Sigmoid colon (tissue), 7 donors: ENCODE data around the gene DCAF5. TPM values are rescaled to one million over a fixed set of nuclear protein-coding genes. Genes with fewer than 3 reads are reported as not detected.

ENCODE experiments used
- DNase-seq: peaks from one replicate; pipeline ENCODE4 v3.0.0-alpha.2; 2019
- H3K27ac ChIP-seq, 4 donors: fragments of 200-600 bp; sonication (generic); one replicate each; pipeline ENCODE4 v1.5.1; 2016 to 2019; ENCODE audit warnings: mild to moderate bottlenecking in 1 of 4
- H3K27me3 ChIP-seq, 3 donors: fragments of 200-600 bp; sonication (generic); one replicate each; pipeline ENCODE4 v1.5.1; 2019; ENCODE audit warnings: mild to moderate bottlenecking in 1 of 3
- H3K36me3 ChIP-seq, 4 donors: fragments of 200-600 bp; sonication (generic); one replicate each; pipeline ENCODE4 v1.5.1; 2016 to 2019
- H3K4me1 ChIP-seq, 4 donors: fragments of 200-600 bp; sonication (generic); one replicate each; pipeline ENCODE4 v1.5.1; 2017 to 2019
- H3K4me3 ChIP-seq, 4 donors: fragments of 200-600 bp; sonication (generic); one replicate each; pipeline ENCODE4 v1.5.1; 2017 to 2019; ENCODE audit warnings: mild to moderate bottlenecking in 2 of 4, moderate library complexity in 1 of 4
- H3K9me3 ChIP-seq, 4 donors: fragments of 200-600 bp in 3 of 4; sonication (generic) in 3 of 4; one replicate each; pipeline versions ENCODE4 v1.5.1 to v1.6.1; 2013 to 2019
- EP300 ChIP-seq, 4 donors: sonication (generic); formaldehyde crosslinking; IDR thresholded peaks; one replicate each; pipeline ENCODE4 v1.6.1; 2017; ENCODE audit warnings: antibody characterized with exemption in 4 of 4
- POLR2A ChIP-seq, 2 donors: fragments of 450-650 bp; IDR thresholded peaks; one replicate each; pipeline ENCODE4 v1.6.1; 2016; ENCODE audit warnings: antibody characterized with exemption in 2 of 2, mild to moderate bottlenecking in 2 of 2, moderate library complexity in 2 of 2
- POLR2AphosphoS5 ChIP-seq, 4 donors: sonication (generic); formaldehyde crosslinking; IDR thresholded peaks; one replicate each; pipeline ENCODE4 v1.6.1; 2017; ENCODE audit warnings: antibody characterized with exemption in 4 of 4
- WGBS, 2 donors: extraction: QIAGEN DNeasy Blood & Tissue Kit; methylation state at CpG; one replicate each; pipeline ENCODE4 v1.1.7; 2013; 5-methylcytosine and 5-hydroxymethylcytosine counted together
- intact Hi-C: fragments of 100-400 bp; cut with DNase I; formaldehyde crosslinking; loops from one replicate; pipeline ENCODE4 v1.15.1; 2023
- polyA plus RNA-seq, 3 donors: library from polyadenylated mRNA; stranded (reverse); fragments of 200-250 nt; gene quantifications; one replicate each; pipeline ENCODE4 v1.2.3, GENCODE V29; 2013
- total RNA-seq, 4 donors: library from RNA; depleted of rRNA; stranded (reverse); fragments of >200 nt; gene quantifications; one replicate each; pipeline ENCODE4 v1.1.0, GENCODE V29; 2016
- TF ChIP-seq, protein P1 (sequence below), 4 experiments: fragments of 450-650 bp in 3 of 4; fragments of 200-600 bp in 1 of 4; IDR thresholded peaks; one replicate each; pipeline ENCODE4 v1.5.1; 2016 to 2019; ENCODE audit warnings: antibody characterized with exemption in 4 of 4, mild to moderate bottlenecking in 3 of 4, moderate library complexity in 2 of 4
- donor health status: healthy with polysubstance abuse.
- donor health status: Bipolar disorder and iron deficiency.
- donor health status: healthy.

The DCAF5 gene
- total and polyA plus RNA-seq, 7 donors: 13.2 to 56.8 (median 36.4) TPM

DNA sequence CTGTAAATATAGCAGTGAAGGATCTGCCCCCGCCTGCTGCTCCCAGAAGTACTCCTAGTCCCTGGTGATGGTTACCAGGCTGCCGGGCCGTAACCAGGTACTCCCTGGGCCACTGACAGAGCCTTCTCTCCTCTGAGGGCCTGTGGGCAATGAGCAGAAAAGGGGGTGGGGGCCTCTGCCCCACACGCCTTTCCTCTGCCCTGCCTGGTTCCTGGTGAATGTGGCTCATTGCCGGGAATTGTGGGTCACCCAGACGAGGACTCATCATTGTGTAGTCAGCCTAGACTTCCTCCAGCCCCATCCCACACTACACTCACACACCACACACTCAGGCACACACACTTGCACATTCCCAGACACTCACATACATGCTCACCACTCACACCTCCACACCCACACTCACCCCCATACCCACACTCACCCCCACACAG, 138.1 kb downstream of the DCAF5 start:
- DNase-seq: no peak
- peaks cover 0 to 10% (median 4%) of the 10 kb centered on the region in 4 donors for H3K4me1 ChIP-seq
- no peak overlapping the region for H3K27ac ChIP-seq

DNA sequence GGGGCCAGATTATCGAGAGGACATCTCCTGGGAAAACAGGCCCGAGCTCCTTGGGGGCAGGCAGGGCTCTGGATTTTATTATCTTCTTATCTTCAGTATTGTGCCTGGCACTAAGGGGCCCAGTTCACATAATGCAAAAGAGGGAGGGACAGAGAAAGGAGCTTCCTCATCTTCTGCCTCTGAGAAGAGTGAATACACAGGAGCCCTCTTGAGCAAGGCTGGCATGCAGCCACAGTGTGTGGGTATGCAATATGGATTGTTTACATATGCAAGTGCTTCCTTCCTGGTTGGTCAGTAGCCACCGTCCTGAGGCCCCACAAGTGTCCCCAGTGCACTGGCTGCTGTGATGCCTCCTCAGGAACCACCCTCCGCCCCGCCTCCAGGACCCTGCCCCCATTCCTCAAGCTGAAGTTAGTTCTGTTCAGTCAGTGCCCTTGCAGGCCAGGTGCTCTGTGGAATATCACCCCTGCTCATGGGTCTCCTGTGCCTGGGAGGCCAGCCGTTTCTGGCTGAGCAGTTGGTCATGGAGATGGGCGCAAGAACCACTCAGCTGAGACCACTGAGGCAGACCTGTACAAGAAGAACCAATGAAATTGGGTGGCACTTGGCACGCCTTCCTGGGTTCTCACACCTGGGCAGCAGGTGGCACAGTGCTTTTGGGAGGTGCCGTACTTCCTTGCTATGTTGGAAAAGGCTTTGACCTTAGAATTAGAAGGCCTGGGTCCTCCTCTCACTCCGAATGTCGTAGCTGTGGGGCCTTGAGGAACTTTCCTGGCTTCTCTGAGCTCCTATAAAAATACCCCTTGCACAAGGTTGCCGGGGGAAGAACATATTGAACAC, 138.8 kb downstream of the DCAF5 start:
- no peak overlapping the region for H3K4me3 ChIP-seq
- H3K27me3 ChIP-seq: no peaks in the 10 kb centered on the region
- no peaks in the 10 kb centered on the region for H3K9me3 ChIP-seq
- H3K36me3 ChIP-seq: no peaks in the 10 kb centered on the region
- no peak overlapping the region for H3K27ac ChIP-seq
- TF ChIP-seq POLR2AphosphoS5 (IDR thresholded peaks at IDR 0.05) (no peak), POLR2A (IDR thresholded peaks at IDR 0.05) (no peak), EP300 (IDR thresholded peaks at IDR 0.05) (no peak)
- TF ChIP-seq, protein P1, sequence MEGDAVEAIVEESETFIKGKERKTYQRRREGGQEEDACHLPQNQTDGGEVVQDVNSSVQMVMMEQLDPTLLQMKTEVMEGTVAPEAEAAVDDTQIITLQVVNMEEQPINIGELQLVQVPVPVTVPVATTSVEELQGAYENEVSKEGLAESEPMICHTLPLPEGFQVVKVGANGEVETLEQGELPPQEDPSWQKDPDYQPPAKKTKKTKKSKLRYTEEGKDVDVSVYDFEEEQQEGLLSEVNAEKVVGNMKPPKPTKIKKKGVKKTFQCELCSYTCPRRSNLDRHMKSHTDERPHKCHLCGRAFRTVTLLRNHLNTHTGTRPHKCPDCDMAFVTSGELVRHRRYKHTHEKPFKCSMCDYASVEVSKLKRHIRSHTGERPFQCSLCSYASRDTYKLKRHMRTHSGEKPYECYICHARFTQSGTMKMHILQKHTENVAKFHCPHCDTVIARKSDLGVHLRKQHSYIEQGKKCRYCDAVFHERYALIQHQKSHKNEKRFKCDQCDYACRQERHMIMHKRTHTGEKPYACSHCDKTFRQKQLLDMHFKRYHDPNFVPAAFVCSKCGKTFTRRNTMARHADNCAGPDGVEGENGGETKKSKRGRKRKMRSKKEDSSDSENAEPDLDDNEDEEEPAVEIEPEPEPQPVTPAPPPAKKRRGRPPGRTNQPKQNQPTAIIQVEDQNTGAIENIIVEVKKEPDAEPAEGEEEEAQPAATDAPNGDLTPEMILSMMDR (IDR thresholded peaks at IDR 0.05): no peak
- 28 to 62% methylated on average over 12 of the region's 12 CpGs for WGBS, 2 donors
- peaks cover 0 to 10% (median 4%) of the 10 kb centered on the region in 4 donors for H3K4me1 ChIP-seq
- DNase-seq: no peak
- intact Hi-C loops: no loop called here

More for the DNA sequence above, 138.1 kb downstream of the DCAF5 start:
- 77 to 86% methylated on average over 6 of the region's 6 CpGs for WGBS, 2 donors
- Histone ChIP-seq H3K9me3 (no peaks in the 10 kb centered on the region), H3K36me3 (no peaks in the 10 kb centered on the region), H3K27me3 (no peaks in the 10 kb centered on the region), H3K4me3 (no peak overlapping the region)
- intact Hi-C loops: no loop called here
- TF ChIP-seq POLR2AphosphoS5 (IDR thresholded peaks at IDR 0.05) (no peak), EP300 (IDR thresholded peaks at IDR 0.05) (no peak)

- no peak for TF ChIP-seq EP300 (IDR thresholded peaks at IDR 0.05)
- TF ChIP-seq, protein P1 (IDR thresholded peaks at IDR 0.05): no peak
- no peak for TF ChIP-seq POLR2A (IDR thresholded peaks at IDR 0.05)
- TF ChIP-seq POLR2AphosphoS5 (IDR thresholded peaks at IDR 0.05): no peak
- Histone ChIP-seq H3K36me3 (no peaks in the 10 kb centered on the region), H3K27ac (no peak overlapping the region), H3K4me3 (no peak overlapping the region), H3K4me1 (peaks cover 0 to 19% (median 10%) of the 10 kb centered on the region in 4 donors), H3K9me3 (no peaks in the 10 kb centered on the region), H3K27me3 (no peaks in the 10 kb centered on the region)
- intact Hi-C loops: no loop called here
- WGBS, 2 donors: 89 to 91% methylated on average over 5 of the region's 5 CpGs
- no peak for DNase-seq
These were observed 140.5 kb downstream of the DCAF5 start for GRCh38 chr14:69012256-69012953.

GRCh38 chr14:69010648-69011047, 142.3 kb downstream of the DCAF5 start:
- no peaks in the 10 kb centered on the region for H3K9me3 ChIP-seq
- TF ChIP-seq POLR2AphosphoS5 (IDR thresholded peaks at IDR 0.05) (no peak), EP300 (IDR thresholded peaks at IDR 0.05) (no peak), POLR2A (IDR thresholded peaks at IDR 0.05) (no peak)
- TF ChIP-seq, protein P1 (IDR thresholded peaks at IDR 0.05): no peak
- no peaks in the 10 kb centered on the region for H3K27me3 ChIP-seq
- DNase-seq: no peak
- intact Hi-C loops: no loop called here
- no peak overlapping the region for H3K27ac ChIP-seq
- WGBS, 2 donors: 13 to 85% methylated on average over 1 of the region's 1 CpG
- no peaks in the 10 kb centered on the region for H3K36me3 ChIP-seq
- peaks cover 0 to 27% (median 15%) of the 10 kb centered on the region in 4 donors for H3K4me1 ChIP-seq
- no peak overlapping the region for H3K4me3 ChIP-seq

DNA sequence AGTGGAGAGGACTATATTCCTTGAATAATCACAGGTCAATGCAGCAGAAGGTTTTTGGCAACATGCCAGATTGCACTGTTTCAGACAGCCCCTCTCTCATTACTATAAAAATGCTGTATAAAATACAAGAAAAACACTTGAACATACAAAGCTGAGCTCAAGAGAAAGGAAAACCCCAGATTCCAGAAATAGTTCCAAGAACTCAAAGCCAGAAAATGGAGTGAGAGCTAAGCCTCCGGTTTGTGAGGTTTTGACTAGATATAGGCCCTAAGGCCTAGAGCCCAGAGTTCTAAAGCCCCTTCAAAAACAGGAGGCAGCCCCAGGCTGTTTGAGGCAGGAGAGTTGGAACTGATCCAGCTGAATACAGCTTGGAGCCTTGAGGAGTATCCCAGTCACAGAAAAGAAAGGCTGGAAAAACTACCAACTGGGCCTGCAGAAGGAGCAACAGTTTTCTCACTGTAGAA, 144.5 kb downstream of the DCAF5 start:
- peaks cover 0 to 32% (median 18%) of the 10 kb centered on the region in 4 donors for H3K4me1 ChIP-seq
- intact Hi-C loops: no loop called here
- TF ChIP-seq POLR2A (IDR thresholded peaks at IDR 0.05): no peak
- TF ChIP-seq EP300 (IDR thresholded peaks at IDR 0.05): no peak
- TF ChIP-seq, protein P1 (IDR thresholded peaks at IDR 0.05): no peak
- TF ChIP-seq POLR2AphosphoS5 (IDR thresholded peaks at IDR 0.05): no peak
- H3K4me3 ChIP-seq: no peak overlapping the region
- peak overlapping the region in 3 of 4 donors; percentile 38 to 67 (median 53) for H3K27ac ChIP-seq
- H3K36me3 ChIP-seq: no peaks in the 10 kb centered on the region
- 76 to 89% methylated on average over 1 of the region's 1 CpG for WGBS, 2 donors
- no peaks in the 10 kb centered on the region for H3K27me3 ChIP-seq
- H3K9me3 ChIP-seq: no peaks in the 10 kb centered on the region
- no peak for DNase-seq
